Activated naive CD8-positive, alpha-beta T cell treated with anti-CD3 and anti-CD28 coated beads, Interleukin-2, amount 50 U/mL, for 16 hours (primary cell): ENCODE results near the gene PDE6B.
"Not testable (repeated sequence)": the region's sequence is repeated elsewhere in the genome, so short reads cannot be mapped to it uniquely, and the experiment has no call there.

Experiments
- DNase-seq: peaks from one replicate; pipeline ENCODE4 v3.0.0-alpha.2; 2020; ENCODE audit warnings: low read depth, low spot score

Gene PDE6B

GRCh38 chr4:704198-704891 is 79.0 kb downstream of the PDE6B start:
- DNase-seq, result no peak

DNA sequence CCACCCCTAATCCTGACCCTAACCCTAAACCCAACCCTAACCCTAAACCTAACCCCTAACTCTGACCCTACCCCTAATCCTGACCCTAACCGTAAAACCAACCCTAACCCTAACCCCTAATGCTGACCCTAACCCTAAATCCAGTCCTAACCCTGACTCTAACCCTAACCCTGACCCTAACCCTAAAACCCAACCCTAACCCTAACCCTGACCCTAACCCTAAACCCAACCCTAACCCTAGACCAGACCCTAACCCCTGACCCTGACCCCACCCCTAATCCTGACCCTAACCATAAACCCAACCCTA is 79.6 kb downstream of the PDE6B start:
- DNase-seq, result no peak

- peak; percentile 94 for DNase-seq
These were observed 80.1 kb downstream of the PDE6B start, which contains the start of gene PCGF3 for GRCh38 chr4:705278-706082. Gene PCGF3 (plus strand): TSS chr4:705832. CDS start chr4:733681, 27,849 bp downstream.

DNA sequence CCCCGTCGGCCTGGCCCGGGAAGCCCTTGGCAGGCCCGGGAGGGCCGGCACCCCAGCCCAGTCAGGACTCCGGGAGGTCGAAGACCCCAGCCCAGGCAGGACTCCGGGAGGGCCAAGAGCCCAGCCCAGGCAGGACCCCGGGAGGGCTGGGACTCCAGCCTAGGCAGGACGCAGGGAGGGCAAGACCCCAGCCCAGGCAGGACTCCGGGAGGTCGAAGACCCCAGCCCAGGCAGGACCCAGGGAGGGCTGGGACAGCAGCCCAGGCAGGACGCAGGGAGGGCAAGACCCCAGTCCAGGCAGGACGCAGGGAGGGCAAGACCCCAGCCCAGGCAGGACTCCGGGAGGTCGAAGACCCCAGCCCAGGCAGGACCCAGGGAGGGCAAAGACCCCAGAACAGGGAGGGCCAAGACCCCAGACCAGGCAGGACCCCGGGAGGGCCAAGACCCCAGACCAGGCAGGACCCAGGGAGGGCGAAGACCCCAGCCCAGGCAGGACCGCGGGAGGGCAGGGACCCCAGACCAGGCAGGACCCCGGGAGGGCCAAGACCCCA is 80.8 kb downstream of the PDE6B start:
- not testable (repeated sequence) for DNase-seq

DNA sequence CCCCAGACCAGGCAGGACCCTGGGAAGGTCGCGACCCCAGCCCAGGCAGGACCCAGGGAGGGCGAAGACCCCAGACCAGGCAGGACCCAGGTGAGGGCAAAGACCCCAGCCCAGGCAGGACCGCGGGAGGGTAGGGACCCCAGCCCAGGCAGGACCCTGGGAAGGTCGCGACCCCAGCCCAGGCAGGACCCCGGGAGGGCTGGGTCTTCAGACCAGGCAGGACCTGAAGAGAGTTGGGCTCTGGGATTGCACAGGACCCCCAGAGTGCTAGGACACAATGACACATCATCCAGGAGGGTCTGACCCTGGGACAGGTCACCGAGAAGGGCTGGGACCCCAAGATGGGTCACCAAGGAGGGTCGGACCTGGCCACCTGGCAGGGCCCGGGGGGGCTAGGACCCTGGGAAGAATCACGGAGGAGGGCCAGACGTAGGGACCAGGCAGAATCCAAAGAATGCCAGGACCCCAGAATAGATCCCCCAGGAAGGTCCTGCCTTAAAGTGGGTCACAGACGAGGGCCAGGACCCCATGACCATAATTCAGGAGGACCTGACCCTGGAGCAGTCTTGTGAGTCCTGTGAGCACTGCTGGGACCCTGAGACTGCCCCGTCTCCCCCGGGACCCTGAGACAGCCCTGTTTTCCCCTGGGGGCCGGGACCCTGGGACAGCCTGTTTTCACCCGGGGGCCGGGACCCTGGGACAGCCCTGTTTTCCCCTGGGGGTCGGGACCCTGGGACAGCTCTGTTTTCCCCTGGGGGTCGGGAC is 81.6 kb downstream of the PDE6B start:
- DNase-seq, result no peak

- no peak for DNase-seq
These were observed 82.7 kb downstream of the PDE6B start for GRCh38 chr4:707929-708630.

DNA sequence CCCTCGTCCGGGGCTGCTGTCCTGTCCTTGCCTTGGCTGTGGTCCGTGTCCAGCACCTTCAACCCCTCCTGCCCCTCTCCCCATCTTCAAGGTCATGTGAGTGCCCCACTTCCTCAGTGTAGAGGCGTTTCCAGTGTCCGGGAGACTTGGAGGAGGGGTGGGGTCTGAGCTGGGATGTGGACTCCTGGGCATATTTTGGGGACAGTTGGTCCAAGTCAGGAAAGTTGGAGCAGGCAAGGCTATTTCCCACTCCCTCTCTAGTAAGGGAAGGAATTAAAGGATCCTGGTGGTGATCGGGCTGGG is 83.2 kb downstream of the PDE6B start:
- no peak for DNase-seq

- DNase-seq, result no peak
These were observed 84.0 kb downstream of the PDE6B start for GRCh38 chr4:709348-709747.

DNA sequence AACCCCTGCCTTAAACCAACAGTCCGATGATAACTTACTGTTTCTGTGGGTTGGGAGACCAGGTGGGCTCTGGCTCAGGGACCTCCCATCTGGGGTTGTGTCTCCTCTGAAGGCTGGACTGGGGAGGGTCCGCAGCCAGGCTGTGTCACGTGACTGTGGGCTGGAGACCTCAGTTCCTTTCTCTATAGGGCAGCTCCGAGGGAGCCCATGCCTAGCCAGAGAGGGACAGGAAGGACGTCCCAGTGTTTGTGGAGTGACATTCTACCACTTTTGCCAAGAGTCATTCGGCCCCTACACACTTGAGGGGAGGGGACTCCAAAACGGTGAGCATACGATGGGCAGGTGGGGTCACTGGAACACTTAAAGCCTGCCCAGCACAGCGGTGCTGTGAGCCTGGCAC is 84.7 kb downstream of the PDE6B start:
- no peak for DNase-seq

- no peak for DNase-seq
These were observed 85.5 kb downstream of the PDE6B start for GRCh38 chr4:710916-711315.

DNA sequence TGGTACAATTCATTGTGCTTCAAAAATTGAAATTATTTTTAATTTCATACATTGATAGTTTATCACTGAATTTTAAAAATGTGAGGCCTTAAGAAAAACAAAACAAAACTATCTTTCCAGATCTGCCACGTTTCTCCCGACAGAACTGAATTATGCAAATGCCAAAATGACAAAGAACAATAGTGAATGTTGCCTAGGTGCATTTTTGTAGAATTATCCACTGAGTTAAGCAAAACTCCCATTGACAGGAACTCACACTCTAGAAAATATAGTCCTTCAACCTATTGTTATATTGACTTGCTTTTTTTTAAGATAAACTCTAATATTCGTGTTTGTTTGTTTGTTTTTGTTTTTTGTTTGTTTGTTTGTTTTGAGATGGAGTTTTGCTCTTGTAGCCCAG is 86.7 kb downstream of the PDE6B start:
- DNase-seq, result no peak

DNA sequence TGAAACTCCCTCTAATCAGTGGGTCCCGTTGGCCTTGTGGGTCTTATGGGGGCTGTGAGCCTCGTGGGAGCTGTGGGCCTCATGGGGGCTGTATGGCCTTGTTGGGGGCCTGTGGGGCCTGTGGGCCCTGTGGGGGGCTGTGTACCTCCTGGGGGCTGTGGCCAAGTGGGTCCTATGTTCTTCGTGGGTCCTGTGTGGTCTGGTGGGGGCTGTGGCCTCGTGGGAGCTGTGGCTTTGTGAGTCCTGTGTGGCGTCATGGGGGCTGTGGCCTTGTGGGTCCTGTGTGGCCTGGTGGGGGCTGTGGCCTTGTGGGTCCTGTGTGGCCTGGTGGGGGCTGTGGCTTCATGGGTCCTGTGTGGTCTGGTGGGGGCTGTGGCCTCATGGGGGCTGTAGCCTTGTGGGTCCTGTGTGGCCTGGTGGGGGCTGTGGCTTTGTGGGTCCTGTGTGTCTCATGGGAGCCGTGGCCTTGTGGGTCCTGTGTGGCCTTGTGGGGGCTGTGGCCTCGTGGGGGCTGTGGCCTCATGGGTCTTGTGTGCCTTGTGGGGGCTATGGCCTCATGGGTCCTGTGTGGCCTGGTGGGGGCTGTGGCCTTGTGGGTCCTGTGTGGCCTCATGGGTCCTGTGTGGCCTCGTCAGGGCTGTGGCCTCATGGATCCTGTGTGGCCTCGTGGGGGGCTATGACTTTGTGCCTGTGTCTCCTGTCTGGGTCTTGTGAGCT is 87.7 kb downstream of the PDE6B start:
- no peak for DNase-seq

DNA sequence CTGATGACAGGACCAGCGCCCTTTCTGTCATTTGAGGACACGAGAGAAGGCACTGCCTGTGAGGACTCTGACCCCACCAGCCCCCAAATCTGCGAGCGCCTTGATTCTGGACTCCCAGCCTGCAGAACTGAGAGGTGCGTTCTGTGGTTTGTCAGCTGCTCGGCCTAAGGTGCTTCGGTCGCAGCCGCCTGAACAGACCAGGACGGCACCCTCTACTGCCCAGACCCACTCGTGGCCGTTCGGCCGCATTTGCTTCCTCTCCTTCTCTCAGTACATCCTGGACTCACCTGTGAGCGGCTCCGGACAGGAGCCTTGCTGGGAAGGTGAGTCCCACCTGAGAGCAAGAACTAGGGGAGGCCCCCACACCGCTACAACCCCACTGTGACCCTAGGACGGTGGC is 88.7 kb downstream of the PDE6B start:
- DNase-seq, result no peak

DNA sequence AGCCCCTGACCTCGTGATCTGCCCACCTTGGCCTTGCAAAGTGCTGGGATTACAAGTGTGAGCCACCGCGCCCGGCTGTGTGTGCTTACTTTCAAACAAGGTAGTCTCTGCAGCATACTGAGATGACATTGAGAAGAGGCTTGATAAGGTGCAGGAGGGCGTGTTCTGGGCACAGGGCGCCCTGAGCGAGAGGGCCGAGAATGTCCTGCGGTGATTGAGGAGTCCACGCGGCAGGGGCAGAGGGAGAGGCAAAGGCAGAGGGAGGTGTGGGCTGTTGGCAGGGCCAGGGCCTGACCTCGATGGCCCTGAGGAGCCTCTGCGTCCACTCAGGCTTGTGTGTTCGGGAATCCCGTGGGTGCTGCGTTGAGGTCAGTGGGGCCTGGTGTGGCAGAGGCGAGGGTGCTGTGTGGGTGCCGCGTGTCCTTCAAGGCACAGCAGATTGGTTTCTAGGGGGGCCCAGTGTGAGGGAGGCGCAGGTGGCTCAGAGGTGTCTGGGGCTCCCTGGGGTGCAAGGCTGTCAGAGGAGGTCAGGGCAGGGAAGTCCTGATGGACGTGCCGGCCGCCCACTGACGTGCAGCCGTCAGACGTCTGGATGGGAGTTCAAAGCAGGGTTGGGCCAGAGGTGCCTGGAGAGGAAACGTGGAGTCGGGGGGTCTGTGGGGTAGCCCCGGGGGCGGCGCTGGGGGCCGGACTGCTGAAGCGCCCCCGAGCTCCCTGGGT is 92.4 kb downstream of the PDE6B start:
- no peak for DNase-seq

DNA sequence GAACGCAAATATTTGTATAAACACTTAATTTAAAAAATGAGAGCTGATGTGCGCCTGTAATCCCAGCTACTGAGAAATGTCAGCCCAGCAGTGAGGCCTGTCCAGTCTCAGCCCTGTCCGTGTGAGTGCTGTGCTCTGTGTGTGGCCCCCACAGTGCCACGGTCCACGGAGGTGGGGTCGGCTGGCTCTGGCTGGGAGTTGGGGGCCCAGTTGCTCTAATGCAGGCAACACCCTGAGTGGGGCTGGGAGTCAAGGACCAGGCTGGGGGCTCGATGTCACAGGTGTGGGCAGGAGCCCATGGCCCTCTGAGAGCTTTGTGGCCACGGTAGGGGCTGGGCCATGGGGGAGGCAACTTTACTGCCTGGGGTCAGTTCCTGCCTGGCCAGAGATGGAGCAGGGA is 93.1 kb downstream of the PDE6B start:
- no peak for DNase-seq
